NK-92 (cell line): ENCODE data around the gene NEAT1.

Experiments
- DNase-seq: peaks from one replicate; lab custom pipeline; 2025; ENCODE audit not compliant: unreplicated experiment; lab: John Stamatoyannopoulos, UW

NEAT1 gene

DNA sequence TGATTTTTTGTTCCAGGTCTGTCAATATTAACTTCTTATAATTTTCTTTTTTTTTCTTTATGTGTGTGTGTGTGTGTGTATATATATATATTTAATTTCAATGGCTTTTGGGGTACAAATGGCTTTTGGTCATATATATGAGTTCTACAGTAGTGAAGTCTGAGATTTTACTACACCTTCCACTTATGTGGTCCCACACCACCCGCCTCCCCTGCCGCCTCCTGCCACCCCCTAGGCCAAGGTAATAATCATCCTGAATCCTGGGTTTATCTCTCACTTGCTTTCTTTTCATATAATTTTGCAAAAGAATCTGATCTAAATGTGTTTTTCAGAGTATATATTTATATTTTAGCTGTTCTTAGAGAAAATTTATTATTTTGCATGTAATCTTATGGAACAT, 11.1 kb downstream of the NEAT1 start:
- DNase-seq, result no peak

GRCh38 chr11:65434057-65434666, 11.6 kb downstream of the NEAT1 start:
- DNase-seq, result no peak

GRCh38 chr11:65434667-65435410, 12.2 kb downstream of the NEAT1 start:
- DNase-seq, result no peak

DNA sequence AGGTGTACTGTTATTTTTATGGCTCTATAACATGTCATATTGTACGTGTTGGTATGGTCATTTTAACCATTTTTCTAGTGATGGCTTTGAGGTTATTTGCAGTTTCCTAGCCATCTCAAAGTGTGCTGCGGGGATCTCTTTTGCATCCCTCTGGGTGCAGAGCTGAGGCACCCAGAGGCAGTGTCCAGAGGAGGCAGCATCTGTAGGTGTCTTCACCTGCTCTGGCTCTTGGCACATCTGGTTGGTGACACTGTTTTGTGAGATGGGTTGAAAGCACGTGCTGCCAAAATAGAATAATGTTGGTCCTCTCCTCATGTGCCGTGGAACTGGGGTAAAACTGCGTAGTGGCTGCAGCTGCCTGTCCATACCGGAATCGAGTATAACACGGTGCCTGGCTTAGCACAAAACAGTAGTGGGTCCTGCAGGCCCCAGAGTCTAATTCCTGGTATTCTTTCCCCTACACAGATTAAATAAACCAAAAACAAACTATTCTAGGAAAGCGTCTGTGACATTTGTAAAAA, 12.9 kb downstream of the NEAT1 start:
- no peak for DNase-seq

DNA sequence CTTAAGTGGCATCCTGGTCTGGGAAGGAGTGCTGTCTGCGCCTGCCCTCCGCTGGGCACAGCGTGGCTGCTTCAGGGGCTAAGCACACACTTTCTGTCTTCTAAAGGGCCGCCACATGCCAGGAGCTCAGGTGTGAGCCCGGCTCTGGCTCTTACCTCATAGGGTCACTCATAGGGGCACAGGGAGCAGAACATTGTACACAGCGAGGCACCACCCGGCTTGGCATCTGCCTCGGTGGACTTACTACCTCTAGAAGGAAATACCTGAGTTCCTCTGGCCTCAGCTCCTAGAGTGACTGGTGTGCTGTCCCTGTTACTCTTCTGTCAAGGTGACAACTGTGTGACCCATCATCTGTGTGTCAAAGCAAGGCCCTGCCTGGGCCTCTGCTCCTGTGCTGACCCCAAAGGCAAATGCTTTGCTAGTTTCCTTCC, 13.4 kb downstream of the NEAT1 start:
- DNase-seq, result no peak

DNA sequence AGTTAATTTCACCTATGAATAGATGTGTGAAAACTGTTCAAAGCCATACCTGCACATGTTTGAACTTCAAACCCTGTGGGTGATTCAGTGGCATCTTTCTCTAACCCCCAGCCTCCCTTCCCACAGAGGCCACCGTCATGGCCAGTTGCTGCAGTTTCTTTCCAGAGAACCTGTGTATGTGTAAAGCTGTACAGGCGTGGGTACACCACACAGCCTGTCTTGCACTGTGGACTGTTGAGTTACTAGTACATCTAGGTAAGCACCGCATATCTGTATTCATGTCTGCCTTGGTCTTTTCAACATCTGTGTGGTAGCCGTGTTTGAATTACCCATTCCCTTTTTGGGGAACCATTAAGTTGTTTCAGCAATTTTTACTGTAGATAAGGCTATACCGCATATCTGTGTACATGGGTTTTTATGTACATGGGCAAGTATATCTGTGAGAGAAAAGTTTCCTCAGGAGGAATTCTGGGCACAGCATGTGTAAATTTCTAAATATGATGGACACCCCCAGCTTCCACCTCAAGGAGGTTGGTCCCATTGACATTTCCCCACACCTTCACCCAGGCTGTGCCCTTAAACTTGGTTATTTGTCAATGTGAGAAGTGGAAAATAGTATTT, 13.9 kb downstream of the NEAT1 start:
- DNase-seq, result no peak

- no peak for DNase-seq
Observed at GRCh38 chr11:65437436-65438227, 15.0 kb downstream of the NEAT1 start.

DNA sequence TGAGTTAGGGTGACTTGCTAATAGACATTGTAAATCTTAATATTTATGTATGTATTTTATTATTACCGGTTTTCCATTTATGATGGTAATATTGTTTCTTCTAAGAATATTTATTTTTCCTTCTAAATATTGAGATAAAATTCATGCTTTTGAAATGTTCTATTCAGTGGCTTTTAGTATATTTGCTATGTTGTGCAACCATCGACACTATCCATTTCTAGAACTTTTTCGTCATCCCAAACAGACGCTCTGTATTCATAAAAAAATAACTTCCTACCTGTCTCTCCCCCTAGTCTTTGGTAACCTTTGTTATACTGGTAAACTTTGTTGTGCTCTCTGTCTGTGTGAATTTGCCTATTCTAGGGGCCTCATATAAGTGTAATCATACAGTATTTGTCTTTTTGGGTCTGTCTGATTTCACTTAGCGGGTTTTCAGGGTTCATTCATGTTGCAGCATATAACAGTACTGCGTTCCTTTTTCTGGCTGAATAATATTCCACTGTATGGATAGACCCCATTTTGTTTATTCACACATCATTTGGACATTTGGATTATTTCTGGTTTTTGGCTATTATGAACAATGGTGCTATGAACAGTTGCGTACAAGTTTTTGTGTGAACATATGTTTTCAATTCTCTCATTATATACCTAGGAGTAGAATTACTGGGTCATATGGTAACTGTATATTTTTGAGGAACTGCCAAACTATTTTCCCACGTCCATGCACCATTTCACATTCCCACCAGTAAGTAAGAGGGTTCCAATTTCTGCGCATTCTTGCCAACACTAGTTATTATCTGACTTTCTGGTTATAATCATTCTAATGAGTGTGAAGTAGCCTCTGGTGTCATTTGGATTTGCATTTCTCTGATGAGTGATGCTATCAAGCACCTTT, 15.9 kb downstream of the NEAT1 start:
- DNase-seq, result no peak

DNA sequence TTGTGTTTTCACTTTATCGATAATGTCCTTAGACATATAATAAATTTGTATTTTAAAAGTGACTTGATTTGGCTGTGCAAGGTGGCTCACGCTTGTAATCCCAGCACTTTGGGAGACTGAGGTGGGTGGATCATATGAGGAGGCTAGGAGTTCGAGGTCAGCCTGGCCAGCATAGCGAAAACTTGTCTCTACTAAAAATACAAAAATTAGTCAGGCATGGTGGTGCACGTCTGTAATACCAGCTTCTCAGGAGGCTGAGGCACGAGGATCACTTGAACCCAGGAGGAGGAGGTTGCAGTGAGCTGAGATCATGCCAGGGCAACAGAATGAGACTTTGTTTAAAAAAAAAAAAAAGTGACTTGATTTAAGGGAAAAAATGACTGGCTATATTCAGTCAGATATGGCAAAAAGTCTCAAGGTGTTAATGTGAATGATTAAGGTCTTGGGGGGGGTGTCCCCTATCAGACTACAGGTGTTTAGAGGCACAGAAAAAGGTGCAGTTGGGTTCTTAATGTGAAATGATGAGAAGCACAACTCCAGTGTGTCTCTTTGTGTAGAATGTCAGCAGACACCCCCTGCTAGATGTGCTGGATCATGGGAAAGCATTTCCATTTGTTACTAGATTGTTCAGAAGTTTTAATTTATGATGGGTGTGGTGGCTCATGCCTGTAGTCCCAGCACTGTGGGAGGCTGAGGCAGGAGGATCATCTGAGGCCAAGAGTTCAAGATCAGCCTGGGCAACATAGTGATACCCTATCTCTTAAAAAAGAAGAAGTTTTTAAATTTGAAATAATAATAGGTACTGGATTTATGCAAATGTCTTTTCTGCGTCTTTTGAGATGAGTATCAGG, 17.0 kb downstream of the NEAT1 start:
- no peak for DNase-seq

- no peak for DNase-seq
Observed at GRCh38 chr11:65440831-65441499, 18.4 kb downstream of the NEAT1 start.

DNA sequence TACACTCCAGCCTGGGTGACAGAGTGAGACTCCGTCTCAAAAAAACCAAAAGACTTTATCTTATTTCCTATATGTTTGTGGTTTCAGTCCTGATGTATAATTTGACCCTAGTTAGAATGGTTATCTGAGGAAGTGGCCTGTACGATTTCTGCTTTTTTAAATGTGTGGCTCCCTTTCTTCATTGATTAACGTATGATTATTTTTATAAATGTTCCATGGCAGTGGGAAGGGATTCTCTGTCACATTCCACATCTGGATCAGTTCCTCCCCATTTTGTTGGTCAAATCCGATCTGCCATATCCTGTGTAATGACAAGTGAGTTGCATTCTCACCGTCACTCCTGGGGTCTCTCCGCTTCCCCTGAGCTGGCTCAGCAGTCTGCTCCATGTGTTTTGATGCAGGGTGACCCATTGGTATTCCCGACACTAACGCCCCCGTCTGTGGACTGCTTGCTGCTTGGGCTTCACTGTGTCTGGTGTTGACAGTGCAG, 20.3 kb downstream of the NEAT1 start:
- no peak for DNase-seq

GRCh38 chr11:65444314-65445051, 21.9 kb downstream of the NEAT1 start:
- DNase-seq, result no peak

DNA sequence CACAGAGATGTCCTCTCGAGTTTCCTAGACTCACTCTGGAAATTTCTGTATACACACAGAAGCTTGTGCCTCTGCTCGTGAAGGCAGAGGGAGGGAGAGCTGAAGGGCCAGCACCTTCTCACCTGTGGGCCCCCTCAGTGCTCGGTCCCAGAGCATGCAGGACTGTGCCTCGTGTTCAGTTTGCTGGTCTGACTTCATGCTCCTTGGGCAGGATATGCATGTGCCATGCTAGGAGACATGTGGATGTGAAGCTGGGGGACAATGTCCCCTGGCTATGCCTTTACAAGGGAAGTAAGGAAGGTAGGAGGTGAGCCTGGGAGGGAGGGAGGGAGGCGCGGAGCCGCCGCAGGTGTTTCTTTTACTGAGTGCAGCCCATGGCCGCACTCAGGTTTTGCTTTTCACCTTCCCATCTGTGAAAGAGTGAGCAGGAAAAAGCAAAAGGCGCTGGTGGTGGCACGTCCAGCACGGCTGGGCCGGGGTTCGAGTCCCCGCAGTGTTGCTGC, 22.6 kb downstream of the NEAT1 start:
- no peak for DNase-seq

GRCh38 chr11:65445604-65446445, 23.2 kb downstream of the NEAT1 start:
- DNase-seq, result no peak

DNA sequence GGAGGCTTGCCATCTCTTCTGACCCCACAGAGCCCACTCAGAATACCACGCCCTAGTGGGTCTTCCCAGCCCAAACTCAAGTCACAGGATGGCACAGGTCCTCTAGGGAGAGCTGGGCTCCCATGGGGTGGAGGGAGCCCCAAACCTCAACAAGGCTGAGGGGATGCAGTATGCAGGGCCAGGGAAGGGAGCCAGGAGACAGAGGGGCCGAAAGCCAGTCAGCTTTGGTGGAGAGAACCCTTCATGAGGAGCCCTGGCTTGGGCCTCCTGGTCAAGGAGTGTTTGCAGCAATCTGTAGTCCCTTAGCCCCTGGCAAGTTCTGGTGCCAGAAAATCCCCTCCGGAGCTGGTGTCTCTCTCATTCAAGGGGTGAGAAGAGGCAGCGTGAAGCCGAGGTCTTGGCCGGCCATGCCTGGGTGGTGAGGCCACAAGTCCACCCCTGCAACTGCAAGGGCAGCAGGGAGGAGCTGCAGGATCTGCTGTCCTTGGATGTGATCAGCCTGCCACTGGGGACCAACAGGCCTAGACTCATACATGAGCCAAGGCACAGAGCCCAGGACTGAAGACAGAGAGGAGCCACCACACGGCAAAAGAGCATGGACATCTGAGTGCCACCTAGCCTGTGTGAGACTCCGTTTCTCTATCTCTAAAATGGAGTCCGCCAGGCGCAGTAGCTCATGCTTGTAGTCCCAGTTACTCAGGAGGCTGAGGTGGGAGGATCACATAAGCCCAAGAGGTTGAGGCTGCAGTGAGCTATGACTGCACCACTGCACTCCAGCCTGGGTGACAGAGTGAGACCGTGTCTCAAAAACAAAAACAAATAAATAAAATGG, 24.1 kb downstream of the NEAT1 start:
- no peak for DNase-seq

DNA sequence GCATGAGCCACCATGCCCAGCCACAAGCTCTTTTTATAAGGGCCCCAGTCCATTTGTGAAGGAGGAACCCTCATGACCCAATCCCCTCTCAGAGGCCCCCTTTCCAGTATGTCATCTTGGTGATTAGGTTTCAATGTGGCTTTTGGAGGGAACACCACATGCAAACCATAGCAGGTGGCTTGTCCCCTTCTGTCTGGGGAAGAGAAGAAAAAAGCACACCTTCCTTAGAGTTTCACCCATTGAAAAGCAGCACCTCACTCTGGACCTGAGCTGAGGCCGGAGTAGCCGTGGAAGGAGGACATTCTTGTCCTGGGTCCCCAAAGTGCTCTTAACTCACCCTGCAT, 25.4 kb downstream of the NEAT1 start:
- no peak for DNase-seq
